Inflammatory macrophage (primary cell): ENCODE measurements around the gene PSMG3.
"Not testable (repeated sequence)": the region's sequence is repeated elsewhere in the genome, so short reads cannot be mapped to it uniquely, and the experiment has no call there.

Source experiments
- DNase-seq, 2 donors: peaks; one replicate each; pipeline ENCODE4 v3.0.0-alpha.2; 2020 to 2022

Gene PSMG3

GRCh38 chr7:1596181-1597043 lies 26.6 kb upstream of the PSMG3 start:
- DNase-seq, result no peak

- DNase-seq, result no peak
Measured at GRCh38 chr7:1595636-1596035, 25.8 kb upstream of the PSMG3 start.

DNA sequence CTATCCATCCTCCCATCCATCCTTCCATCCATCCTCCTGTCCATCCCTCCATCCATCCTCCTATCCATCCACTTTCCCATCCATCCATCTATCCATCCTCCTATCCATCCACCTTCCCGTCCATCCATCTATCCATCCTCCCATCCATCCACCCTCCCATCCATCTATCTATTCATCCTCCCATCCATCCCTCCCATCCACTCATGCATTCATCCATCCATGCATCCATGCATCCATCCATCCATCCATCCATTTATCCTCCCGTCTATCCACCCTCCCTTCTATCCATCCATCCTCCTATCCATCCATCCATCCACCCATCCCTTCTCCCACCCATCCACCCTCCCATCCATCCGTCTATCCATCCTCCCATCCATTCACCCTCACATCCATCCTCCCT lies 25.2 kb upstream of the PSMG3 start:
- no peak for DNase-seq

DNA sequence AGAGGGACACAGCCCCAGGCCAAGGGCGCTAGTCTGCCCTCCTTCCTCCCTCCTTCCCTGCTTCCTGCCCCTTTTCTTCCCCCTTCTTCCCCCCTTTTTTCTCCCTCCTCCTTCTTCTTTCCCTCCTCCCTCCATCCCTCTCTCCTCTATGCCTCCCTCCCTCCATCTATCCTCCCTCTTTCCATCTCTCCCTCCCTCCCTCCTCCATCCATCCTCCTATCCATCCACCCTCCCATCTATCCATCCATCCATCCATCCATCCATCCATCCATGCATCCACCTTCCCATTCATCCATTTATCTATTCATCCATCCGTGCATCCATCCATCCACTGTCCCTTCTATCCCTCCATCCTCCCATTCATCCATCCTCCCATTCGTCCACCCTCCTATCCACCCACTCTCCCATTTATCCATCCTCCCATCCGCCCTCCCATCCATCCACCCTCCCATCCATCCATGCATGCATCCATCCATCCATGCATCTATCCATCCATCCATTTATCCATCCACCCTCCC lies 24.1 kb upstream of the PSMG3 start:
- no peak for DNase-seq

- DNase-seq, result peak; percentile 11 to 25
Measured at GRCh38 chr7:1593091-1593866, 23.4 kb upstream of the PSMG3 start.

DNA sequence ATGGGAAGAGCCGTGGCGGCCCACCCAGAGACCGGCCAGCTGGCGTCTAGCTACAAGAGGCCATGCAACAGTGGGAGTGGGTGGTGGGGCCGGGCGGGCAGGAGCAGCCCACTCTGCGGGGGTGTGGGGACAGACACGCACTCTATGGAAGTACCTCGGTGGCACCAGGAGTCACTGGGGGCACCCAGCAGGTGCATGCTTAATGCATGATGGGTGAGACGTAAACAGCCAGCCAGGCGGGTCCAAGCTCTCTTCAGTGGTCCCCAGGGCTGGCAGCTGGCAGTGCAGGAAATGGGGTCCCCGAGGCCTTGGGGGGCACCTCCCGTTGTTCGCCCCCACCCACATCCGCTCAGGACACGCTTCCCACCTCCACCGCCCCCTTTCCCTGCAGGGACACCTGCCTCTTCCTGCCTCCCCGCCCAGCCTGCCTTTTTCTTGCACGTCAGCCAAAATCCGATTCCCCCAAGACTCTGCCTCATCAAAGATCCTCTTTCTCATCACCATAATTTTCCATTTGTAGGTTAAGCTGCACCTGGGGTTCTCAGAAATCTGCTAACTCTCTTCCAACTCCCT lies 22.6 kb upstream of the PSMG3 start:
- DNase-seq, result no peak

GRCh38 chr7:1591876-1592275 lies 22.0 kb upstream of the PSMG3 start:
- no peak for DNase-seq

- no peak for DNase-seq
Measured at GRCh38 chr7:1591396-1591795, 21.6 kb upstream of the PSMG3 start.

DNA sequence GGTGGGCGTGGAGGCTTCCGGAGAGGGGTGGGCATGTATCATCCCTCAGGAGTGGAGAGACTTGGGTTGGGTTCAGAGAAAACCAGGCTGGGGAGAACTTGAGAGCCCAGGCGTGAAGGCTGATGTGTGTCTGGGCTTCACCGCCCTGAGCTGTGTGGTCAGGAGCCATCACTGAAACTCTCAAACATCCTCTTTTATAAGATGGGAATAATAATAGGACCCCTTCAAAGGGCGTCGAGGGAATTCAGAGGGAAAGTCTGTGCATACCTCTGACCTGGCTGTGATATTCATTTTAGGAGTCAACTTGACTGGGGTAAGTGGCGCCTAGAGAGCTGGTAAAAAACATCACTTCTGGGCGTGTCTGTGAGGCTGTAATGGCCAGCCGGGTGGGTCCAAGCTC lies 21.1 kb upstream of the PSMG3 start:
- no peak for DNase-seq

- no peak for DNase-seq
Measured at GRCh38 chr7:1590476-1590875, 20.6 kb upstream of the PSMG3 start.

- no peak for DNase-seq
Measured at GRCh38 chr7:1588978-1589377, 19.1 kb upstream of the PSMG3 start.

DNA sequence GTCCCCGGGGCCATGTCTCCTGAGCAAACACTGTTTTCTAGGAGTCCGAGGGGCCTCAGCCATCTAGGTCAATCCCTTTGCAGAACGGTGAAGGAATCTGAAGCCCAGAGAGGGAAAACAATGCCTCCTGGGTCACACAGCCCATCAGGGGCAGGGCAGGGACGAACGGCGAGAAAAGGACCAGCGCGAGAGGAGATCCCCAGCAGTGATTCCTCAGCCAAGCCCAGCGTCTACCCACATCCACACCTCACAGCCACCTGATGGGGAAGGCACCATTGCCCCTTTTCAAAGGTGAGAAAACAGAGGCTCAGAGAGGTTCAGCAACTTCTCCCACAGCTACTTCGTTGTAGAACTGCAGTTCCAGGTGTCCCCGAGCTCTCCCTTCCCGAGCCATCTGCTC lies 17.9 kb upstream of the PSMG3 start:
- DNase-seq, result no peak

- DNase-seq, result no peak
Measured at GRCh38 chr7:1586827-1587705, 17.2 kb upstream of the PSMG3 start.

- DNase-seq, result no peak
Measured at GRCh38 chr7:1586126-1586826, 16.4 kb upstream of the PSMG3 start.

DNA sequence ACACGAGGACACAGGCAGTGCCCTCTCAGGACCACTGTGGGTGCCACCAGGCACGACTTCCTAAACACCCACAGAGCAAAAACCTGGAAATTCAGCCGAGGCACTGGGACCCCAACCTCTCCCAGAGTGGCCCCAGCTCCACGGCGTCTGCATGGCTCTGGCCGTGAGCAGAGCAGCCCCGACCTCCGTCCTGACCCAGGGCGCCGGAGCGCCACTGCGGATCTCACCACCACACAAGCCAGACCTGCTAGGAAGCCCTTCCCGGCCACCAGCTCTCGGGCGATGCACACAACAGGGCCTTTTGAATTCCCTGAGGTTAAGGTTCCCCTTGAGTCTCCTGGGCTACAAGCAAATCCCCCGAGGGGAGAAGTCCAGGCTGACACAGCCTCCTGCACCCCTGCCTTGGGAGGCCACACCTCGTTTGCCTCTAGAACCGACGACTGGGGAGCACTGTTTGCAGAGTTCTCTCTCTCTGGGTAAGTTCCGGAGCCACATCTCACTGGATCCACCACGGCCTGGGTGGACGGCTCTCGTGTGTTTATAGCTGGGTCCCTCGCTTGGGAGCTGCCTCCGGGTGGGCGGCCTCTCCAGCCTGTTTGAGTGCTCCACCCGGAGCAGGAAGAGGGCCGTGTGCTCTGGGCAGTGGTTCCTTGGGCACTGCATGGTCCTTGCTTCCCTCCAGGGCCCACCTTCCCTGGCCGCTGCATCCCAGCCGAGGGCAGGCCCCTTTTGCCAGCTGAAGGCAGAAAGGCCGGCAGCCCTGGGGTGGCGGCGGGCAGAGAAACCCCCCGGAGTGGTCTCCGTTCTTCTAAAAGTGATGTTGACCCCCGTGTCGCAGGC lies 15.5 kb upstream of the PSMG3 start:
- no peak for DNase-seq

DNA sequence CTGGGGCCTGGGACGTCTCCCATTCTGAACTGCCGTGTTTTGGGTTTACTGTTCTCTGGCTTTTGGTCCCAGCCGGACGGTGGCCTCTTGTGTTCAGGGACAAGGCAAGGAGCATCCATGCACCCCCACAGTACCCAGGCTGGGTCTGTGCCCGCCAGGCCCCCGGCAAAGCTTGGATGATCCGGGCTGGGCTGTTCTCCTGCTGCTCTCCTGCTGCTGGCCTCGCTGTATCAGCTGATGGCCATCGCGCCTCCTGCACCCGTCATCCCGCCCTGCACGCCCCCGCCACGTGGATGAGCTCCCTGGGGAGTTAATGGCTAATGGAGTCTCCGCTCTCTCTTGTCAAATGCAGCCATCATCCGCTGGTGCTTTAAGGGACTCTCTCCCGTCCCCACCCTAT lies 14.9 kb upstream of the PSMG3 start:
- DNase-seq, result no peak

DNA sequence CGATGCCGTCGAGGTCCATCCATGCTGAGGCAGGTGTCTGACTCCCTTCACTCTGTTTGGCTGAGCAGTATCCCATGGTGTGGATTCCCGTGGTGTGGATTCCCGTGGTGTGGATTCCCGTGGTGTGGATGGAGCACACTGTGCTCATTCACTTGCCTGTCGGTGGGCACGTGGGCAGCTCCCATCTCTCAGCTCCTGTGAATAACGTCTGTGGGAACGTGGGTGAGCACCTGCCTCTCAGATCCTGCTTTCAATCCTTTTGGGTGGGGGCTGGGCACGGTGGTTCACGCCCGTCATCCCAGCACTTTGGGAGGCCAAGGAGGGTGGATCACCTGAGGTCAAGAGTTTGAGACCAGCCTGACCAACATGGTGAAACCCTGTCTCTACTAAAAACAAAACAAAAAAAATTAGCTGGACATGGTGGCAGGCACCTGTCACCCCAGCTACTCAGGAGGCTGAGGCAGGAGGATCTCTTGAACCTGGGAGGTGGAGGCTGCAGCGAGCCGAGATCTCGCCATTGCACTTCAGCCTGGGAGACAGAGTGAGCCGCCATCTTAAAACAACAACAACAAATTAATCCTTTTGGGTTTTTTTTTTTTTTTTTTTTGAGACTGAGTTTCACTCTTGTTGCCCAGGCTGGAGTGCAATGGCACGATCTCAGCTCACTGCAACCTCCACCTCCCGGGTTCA lies 13.6 kb upstream of the PSMG3 start:
- not testable (repeated sequence) for DNase-seq

DNA sequence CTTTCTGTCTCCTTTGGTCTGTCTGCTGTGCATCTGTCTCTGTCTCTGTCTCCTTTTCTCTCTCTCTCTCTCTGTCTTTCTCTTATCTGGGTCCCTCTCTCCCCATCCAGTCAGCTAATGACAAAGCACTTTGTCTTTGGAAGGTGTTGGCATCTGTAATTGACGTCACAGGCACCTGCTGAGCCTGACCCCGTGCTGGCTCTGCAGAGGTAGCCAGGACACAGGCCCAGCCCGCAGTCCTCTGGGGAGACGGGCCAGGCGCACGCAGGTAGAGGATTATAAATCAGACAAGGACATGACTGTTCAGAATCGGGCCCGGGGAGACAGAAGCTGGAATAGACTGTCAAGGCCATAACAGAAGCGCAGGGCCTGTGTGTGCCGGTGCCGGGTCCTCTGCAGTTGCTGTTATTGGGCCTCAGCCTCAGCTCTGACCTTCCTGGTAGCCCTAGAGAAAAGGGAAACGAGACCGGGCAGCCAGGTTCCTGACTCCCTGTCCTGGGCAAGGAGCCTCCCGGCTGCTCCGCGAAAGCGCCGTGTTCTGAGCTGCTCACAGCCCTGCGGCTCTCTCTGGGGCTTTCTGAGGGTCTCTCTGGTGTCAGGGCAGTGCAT lies 10.7 kb upstream of the PSMG3 start:
- no peak for DNase-seq
